ENCODE data around the gene MAMDC2.

DNA sequence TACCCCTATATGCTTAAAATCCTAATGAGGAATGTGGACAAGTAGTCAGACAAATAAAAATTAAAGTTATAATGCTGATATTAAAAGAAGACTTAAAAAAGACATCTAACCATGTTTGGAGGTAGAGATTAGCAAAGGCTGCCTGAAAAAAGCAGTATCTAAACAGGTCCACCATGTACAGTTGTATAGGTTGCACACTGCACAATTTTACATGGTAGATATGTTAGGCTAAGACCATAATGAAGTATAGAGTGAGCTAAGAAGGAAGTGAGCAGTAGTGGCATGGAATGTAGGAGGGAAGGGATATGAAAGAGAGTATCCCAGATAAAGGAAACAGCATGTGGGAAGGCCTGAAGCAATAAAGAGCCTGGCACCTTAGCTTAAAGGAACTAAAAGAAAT is 51.1 kb downstream of the MAMDC2 start:
- TF ChIP-seq, protein P1, sequence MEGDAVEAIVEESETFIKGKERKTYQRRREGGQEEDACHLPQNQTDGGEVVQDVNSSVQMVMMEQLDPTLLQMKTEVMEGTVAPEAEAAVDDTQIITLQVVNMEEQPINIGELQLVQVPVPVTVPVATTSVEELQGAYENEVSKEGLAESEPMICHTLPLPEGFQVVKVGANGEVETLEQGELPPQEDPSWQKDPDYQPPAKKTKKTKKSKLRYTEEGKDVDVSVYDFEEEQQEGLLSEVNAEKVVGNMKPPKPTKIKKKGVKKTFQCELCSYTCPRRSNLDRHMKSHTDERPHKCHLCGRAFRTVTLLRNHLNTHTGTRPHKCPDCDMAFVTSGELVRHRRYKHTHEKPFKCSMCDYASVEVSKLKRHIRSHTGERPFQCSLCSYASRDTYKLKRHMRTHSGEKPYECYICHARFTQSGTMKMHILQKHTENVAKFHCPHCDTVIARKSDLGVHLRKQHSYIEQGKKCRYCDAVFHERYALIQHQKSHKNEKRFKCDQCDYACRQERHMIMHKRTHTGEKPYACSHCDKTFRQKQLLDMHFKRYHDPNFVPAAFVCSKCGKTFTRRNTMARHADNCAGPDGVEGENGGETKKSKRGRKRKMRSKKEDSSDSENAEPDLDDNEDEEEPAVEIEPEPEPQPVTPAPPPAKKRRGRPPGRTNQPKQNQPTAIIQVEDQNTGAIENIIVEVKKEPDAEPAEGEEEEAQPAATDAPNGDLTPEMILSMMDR (IDR thresholded peaks at IDR 0.05 in 2 of 3, conservative IDR thresholded peaks at IDR 0.05 in 1 of 3; ENCODE audit: borderline replicate concordance in 1 of 3, insufficient read depth in 1 of 3, low read depth in 2 of 3, low read length in 2 of 3): no peak
- TF ChIP-seq POLR2A (IDR thresholded peaks at IDR 0.05; ENCODE audit: borderline replicate concordance, extremely low read depth, insufficient read depth, insufficient read length) (no peak), CEBPB (IDR thresholded peaks at IDR 0.05; ENCODE audit: low read depth) (no peak), EZH2 (IDR thresholded peaks at IDR 0.05) (no peak), SP1 (IDR thresholded peaks at IDR 0.05; ENCODE audit: low read depth) (no peak), TCF7L2 (IDR thresholded peaks at IDR 0.05; ENCODE audit: borderline replicate concordance, extremely low read depth, insufficient read depth, insufficient read length) (no peak), YY1 (IDR thresholded peaks at IDR 0.05; ENCODE audit: extremely low read depth, insufficient replicate concordance, low read depth, low read length) (no peak), POLR2AphosphoS5 (IDR thresholded peaks at IDR 0.05; ENCODE audit: low read depth, low read length) (no peak), ZFX (IDR thresholded peaks at IDR 0.05) (no peak), EZH2phosphoT487 (IDR thresholded peaks at IDR 0.05; ENCODE audit: borderline replicate concordance) (no peak)
- TF ChIP-seq, protein P2, sequence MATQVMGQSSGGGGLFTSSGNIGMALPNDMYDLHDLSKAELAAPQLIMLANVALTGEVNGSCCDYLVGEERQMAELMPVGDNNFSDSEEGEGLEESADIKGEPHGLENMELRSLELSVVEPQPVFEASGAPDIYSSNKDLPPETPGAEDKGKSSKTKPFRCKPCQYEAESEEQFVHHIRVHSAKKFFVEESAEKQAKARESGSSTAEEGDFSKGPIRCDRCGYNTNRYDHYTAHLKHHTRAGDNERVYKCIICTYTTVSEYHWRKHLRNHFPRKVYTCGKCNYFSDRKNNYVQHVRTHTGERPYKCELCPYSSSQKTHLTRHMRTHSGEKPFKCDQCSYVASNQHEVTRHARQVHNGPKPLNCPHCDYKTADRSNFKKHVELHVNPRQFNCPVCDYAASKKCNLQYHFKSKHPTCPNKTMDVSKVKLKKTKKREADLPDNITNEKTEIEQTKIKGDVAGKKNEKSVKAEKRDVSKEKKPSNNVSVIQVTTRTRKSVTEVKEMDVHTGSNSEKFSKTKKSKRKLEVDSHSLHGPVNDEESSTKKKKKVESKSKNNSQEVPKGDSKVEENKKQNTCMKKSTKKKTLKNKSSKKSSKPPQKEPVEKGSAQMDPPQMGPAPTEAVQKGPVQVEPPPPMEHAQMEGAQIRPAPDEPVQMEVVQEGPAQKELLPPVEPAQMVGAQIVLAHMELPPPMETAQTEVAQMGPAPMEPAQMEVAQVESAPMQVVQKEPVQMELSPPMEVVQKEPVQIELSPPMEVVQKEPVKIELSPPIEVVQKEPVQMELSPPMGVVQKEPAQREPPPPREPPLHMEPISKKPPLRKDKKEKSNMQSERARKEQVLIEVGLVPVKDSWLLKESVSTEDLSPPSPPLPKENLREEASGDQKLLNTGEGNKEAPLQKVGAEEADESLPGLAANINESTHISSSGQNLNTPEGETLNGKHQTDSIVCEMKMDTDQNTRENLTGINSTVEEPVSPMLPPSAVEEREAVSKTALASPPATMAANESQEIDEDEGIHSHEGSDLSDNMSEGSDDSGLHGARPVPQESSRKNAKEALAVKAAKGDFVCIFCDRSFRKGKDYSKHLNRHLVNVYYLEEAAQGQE (IDR thresholded peaks at IDR 0.05; ENCODE audit: low read depth): no peak
- TF ChIP-seq, protein P3, sequence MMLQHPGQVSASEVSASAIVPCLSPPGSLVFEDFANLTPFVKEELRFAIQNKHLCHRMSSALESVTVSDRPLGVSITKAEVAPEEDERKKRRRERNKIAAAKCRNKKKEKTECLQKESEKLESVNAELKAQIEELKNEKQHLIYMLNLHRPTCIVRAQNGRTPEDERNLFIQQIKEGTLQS (IDR thresholded peaks at IDR 0.05): no peak
- TF ChIP-seq, protein P4, sequence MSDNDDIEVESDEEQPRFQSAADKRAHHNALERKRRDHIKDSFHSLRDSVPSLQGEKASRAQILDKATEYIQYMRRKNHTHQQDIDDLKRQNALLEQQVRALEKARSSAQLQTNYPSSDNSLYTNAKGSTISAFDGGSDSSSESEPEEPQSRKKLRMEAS (IDR thresholded peaks at IDR 0.05): no peak

Data from HCT116 (cell line).